Adrenal gland (tissue), 5 donors: ENCODE measurements around the gene APRT.

Experiments used
- CTCF ChIP-seq, 6 experiments: fragments of 450-650 bp in 4 of 6; fragments of 200-600 bp in 2 of 6; sonication (generic) in 1 of 6; IDR thresholded peaks; 1 replicate in 5 of 6; 2 replicates in 1 of 6; pipeline versions ENCODE4 v1.5.1 to v1.8.0; 2016 to 2021; ENCODE audit warnings: antibody characterized with exemption in 6 of 6, mild to moderate bottlenecking in 2 of 6, moderate library complexity in 1 of 6
- POLR2A ChIP-seq, 2 donors: fragments of 450-650 bp; IDR thresholded peaks; one replicate each; pipeline ENCODE4 v1.6.1; 2017; ENCODE audit warnings: antibody characterized with exemption in 2 of 2, mild to moderate bottlenecking in 2 of 2, moderate library complexity in 1 of 2
- donor health status: DM: no; HTN: no; CAD: no.

- TF ChIP-seq CTCF (IDR thresholded peaks at IDR 0.05) (peak in 5 of 6 experiments; percentile 11 to 45 (median 31)), POLR2A (IDR thresholded peaks at IDR 0.05) (peak in 1 of 2 donors; percentile 67)
Observed at GRCh38 chr16:88811769-88812512, at the start of gene APRT.
